ENCODE results near the gene PTPRM. TPM values are rescaled to one million over a fixed set of nuclear protein-coding genes. Genes with fewer than 3 reads are reported as not detected.

PTPRM gene
- total RNA-seq, 1 donor, result 64.2 TPM

DNA sequence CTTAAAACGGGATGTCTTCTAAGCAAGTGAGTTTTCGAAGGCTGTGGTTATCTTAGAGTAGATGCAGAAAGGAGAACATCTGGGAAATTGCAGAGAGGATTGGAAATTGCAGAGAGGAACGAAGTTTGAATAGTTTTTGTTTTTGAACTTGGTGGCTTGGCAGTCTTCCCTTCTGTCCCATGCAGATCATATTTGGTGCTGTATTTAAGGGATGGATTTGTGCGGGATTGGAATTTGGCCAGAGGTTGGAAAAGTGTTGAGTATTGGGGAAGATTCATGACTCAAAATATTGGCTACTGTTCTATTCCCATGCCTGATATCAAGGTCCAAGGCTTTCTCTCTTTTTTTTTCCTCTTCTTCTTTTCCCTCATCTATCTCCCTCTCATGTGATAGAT lies 18.2 kb downstream of the PTPRM start:
- no peak overlapping the region for H3K4me3 ChIP-seq (ENCODE audit: low read depth, low read length)
- no peak for TF ChIP-seq CTCF (IDR thresholded peaks at IDR 0.05; ENCODE audit: insufficient read depth, low read length)
- DNase-seq (ENCODE audit: low read depth), result peak; percentile 44

- TF ChIP-seq CTCF (IDR thresholded peaks at IDR 0.05; ENCODE audit: insufficient read depth, low read length), result no peak
- DNase-seq (ENCODE audit: low read depth), result no peak
- no peak overlapping the region for H3K4me3 ChIP-seq (ENCODE audit: low read depth, low read length)
Observed at GRCh38 chr18:7586379-7586778, 19.3 kb downstream of the PTPRM start.

DNA sequence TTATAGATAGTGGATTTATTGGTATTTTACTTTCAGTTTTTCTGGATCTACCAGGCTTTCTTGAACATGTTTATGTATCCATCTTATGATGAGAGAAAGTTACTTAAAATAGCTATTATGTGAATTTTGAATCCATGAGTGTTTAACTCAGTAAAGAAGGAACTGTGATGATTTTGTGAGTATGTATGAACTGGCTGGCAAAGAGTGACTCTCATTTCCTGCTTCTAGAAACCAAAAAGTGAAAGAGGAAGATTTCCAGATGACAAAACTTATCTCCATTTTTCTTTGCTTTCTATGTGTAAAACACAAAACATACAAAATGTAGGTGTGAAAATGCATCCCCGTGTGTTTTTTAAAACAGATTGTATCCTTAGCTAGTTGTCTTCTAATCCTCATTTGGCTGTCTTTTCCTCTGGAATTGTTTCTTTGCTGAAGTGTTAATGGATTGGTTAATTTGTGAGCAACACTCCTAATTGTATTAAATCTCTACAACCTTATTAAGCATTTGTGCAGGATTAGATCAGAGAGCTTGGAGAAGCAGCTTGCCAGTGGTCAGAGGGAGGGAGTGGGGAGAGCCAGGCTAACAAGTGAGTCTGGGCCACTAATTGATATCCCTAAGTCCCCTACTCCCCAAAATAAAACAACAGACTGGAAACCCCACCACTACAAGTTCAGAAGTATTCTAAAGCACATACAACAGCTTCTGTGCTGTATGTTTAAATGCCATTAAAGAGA lies 23.9 kb downstream of the PTPRM start:
- no peak for DNase-seq (ENCODE audit: low read depth)
- H3K4me3 ChIP-seq (ENCODE audit: low read depth, low read length), result no peak overlapping the region
- TF ChIP-seq CTCF (IDR thresholded peaks at IDR 0.05; ENCODE audit: insufficient read depth, low read length), result no peak

GRCh38 chr18:7592305-7593071 lies 25.4 kb downstream of the PTPRM start:
- TF ChIP-seq CTCF (IDR thresholded peaks at IDR 0.05; ENCODE audit: insufficient read depth, low read length), result peak; percentile 12
- DNase-seq (ENCODE audit: low read depth), result no peak

GRCh38 chr18:7593218-7593819 lies 26.2 kb downstream of the PTPRM start:
- no peak for TF ChIP-seq CTCF (IDR thresholded peaks at IDR 0.05; ENCODE audit: insufficient read depth, low read length)
- DNase-seq (ENCODE audit: low read depth), result no peak
- H3K4me3 ChIP-seq (ENCODE audit: low read depth, low read length), result no peak overlapping the region

More at GRCh38 chr18:7592305-7593071, 25.4 kb downstream of the PTPRM start:
- no peak overlapping the region for H3K4me3 ChIP-seq (ENCODE audit: low read depth, low read length)

DNA sequence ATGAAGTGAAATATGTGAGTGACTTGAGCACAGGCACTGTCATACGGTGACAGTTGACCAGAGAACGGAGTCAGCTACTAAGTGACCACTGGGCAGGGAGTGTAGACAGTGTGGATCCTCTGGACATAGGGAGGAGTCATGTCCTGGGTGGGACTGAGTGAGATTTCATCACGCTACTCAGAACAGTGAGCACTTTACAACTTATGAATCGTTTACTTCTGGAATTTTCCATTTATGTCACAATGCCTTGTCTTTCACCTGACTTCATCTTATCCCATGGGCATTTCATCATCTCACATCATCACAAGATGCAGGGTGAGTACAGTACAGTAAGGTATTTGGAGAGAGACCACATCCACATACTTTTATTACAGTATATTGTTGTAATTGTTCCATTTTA lies 29.0 kb downstream of the PTPRM start:
- peak; percentile 39 for DNase-seq (ENCODE audit: low read depth)
- no peak for TF ChIP-seq CTCF (IDR thresholded peaks at IDR 0.05; ENCODE audit: insufficient read depth, low read length)
- H3K4me3 ChIP-seq (ENCODE audit: low read depth, low read length), result no peak overlapping the region

Data from fibroblast of the aortic adventitia (primary cell).